Prostate gland (tissue), 2 donors: Measurements from ENCODE around the gene BECN2.

Source experiments
- POLR2AphosphoS5 ChIP-seq: sonication (generic); formaldehyde crosslinking; IDR thresholded peaks from one replicate; pipeline ENCODE4 v1.6.1; 2017; ENCODE audit warnings: antibody characterized with exemption
- TF ChIP-seq, protein P1 (sequence below), 4 experiments: fragments of 200-600 bp in 2 of 4; fragments of 450-650 bp in 2 of 4; sonication (generic) in 2 of 4; IDR thresholded peaks; 1 replicate in 3 of 4; 2 replicates in 1 of 4; pipeline ENCODE4 v1.5.1; 2016 to 2019; ENCODE audit warnings: antibody characterized with exemption in 4 of 4, mild to moderate bottlenecking in 2 of 4, moderate library complexity in 2 of 4

GRCh38 chr1:241985787-241986186 lies 28.2 kb downstream of the BECN2 start:
- TF ChIP-seq, protein P1, sequence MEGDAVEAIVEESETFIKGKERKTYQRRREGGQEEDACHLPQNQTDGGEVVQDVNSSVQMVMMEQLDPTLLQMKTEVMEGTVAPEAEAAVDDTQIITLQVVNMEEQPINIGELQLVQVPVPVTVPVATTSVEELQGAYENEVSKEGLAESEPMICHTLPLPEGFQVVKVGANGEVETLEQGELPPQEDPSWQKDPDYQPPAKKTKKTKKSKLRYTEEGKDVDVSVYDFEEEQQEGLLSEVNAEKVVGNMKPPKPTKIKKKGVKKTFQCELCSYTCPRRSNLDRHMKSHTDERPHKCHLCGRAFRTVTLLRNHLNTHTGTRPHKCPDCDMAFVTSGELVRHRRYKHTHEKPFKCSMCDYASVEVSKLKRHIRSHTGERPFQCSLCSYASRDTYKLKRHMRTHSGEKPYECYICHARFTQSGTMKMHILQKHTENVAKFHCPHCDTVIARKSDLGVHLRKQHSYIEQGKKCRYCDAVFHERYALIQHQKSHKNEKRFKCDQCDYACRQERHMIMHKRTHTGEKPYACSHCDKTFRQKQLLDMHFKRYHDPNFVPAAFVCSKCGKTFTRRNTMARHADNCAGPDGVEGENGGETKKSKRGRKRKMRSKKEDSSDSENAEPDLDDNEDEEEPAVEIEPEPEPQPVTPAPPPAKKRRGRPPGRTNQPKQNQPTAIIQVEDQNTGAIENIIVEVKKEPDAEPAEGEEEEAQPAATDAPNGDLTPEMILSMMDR (IDR thresholded peaks at IDR 0.05), result no peak
- no peak for TF ChIP-seq POLR2AphosphoS5
